DND-41 (cell line): ENCODE measurements around the gene FAM169A.
"Not testable (repeated sequence)": the region's sequence is repeated elsewhere in the genome, so short reads cannot be mapped to it uniquely, and the experiment has no call there.

Experiments used
- ATAC-seq: fragments of 200-7000 bp; cut with Tn5 transposase; 3 replicates; pipeline ENCODE4 v1.9.1; 2021; ENCODE audit warnings: low read depth; ENCODE audit not compliant: insufficient read depth
- DNase-seq: peaks from one replicate; pipeline ENCODE4 v3.0.0-alpha.2; 2020
- H2AFZ ChIP-seq: 2 replicates; pipeline ENCODE4 v1.6.0; 2012; ENCODE audit warnings: low read depth, low read length
- H3K27ac ChIP-seq: 2 replicates; pipeline ENCODE4 v1.5.1; 2012; ENCODE audit warnings: low read length, inconsistent platforms
- H3K27me3 ChIP-seq: fragments of 200-600 bp; sonication (generic); 2 replicates; pipeline ENCODE4 v1.6.0; 2012; ENCODE audit warnings: low read length, mild to moderate bottlenecking, inconsistent platforms; ENCODE audit not compliant: insufficient read depth, poor library complexity
- H3K36me3 ChIP-seq: 2 replicates; pipeline ENCODE4 v1.5.1; 2012; ENCODE audit warnings: low read length, inconsistent platforms; ENCODE audit not compliant: insufficient read depth
- H3K4me1 ChIP-seq: 2 replicates; pipeline ENCODE4 v1.5.1; 2012; ENCODE audit warnings: mild to moderate bottlenecking, low read length; ENCODE audit not compliant: insufficient read depth
- H3K4me2 ChIP-seq: 2 replicates; pipeline ENCODE4 v1.6.0; 2012; ENCODE audit warnings: mild to moderate bottlenecking, moderate library complexity, low read length, inconsistent platforms; ENCODE audit not compliant: insufficient read depth
- H3K4me3 ChIP-seq, 2 experiments: fragments of 200-600 bp in 1 of 2; shearing (Covaris generic) in 1 of 2; 2 replicates each; pipeline ENCODE4 v1.5.1; 2012 to 2016; ENCODE audit warnings: inconsistent platforms in 2 of 2, low read length in 2 of 2, mild to moderate bottlenecking in 2 of 2, low read depth in 1 of 2, moderate library complexity in 1 of 2
- H3K79me2 ChIP-seq: 2 replicates; pipeline ENCODE4 v1.6.0; 2012; ENCODE audit warnings: low read length, inconsistent platforms; ENCODE audit not compliant: insufficient read depth
- H3K9ac ChIP-seq: 2 replicates; pipeline ENCODE4 v1.6.0; 2012; ENCODE audit warnings: low read depth, mild to moderate bottlenecking, inconsistent platforms, low read length, moderate library complexity
- H3K9me3 ChIP-seq: 2 replicates; pipeline ENCODE4 v1.5.1; 2012; ENCODE audit warnings: low read length, moderate library complexity, mild to moderate bottlenecking, inconsistent platforms; ENCODE audit not compliant: insufficient read depth, severe bottlenecking
- H4K20me1 ChIP-seq: 2 replicates; pipeline ENCODE4 v1.6.0; 2012; ENCODE audit warnings: low read length; ENCODE audit not compliant: insufficient read depth
- CTCF ChIP-seq: IDR thresholded peaks from 2 replicates; pipeline ENCODE4 v1.5.1; 2012; ENCODE audit warnings: borderline replicate concordance, low read length, moderate library complexity, mild to moderate bottlenecking; ENCODE audit not compliant: poor library complexity, severe bottlenecking; ENCODE audit errors: extremely low read depth
- EZH2 ChIP-seq: IDR thresholded peaks from 3 replicates; pipeline ENCODE4 v1.6.1; 2012; ENCODE audit warnings: borderline replicate concordance, low read depth, mild to moderate bottlenecking, moderate library complexity, low read length, inconsistent platforms; ENCODE audit not compliant: severe bottlenecking

FAM169A gene

GRCh38 chr5:74798977-74799911 lies 66.9 kb downstream of the FAM169A start:
- no peak overlapping the region for H3K9ac ChIP-seq
- H3K79me2 ChIP-seq, result no peaks in the 10 kb centered on the region
- no peak for DNase-seq
- ATAC-seq, result no peak
- no peak overlapping the region for H3K27ac ChIP-seq
- no peak overlapping the region for H3K4me2 ChIP-seq
- no peak overlapping the region for H3K4me3 ChIP-seq
- H4K20me1 ChIP-seq, result no peaks in the 10 kb centered on the region
- H3K36me3 ChIP-seq, result peaks cover 34% of the 10 kb centered on the region; the same call in 1 of the 2 replicates
- H2AFZ ChIP-seq, result no peak overlapping the region
- TF ChIP-seq EZH2 (no peak), CTCF (no peak)
- no peaks in the 10 kb centered on the region for H3K27me3 ChIP-seq
- H3K4me1 ChIP-seq, result no peaks in the 10 kb centered on the region
- no peaks in the 10 kb centered on the region for H3K9me3 ChIP-seq

- not testable (repeated sequence) for H3K9ac ChIP-seq, H3K9me3 ChIP-seq, H3K27me3 ChIP-seq, H3K79me2 ChIP-seq, H4K20me1 ChIP-seq, H2AFZ ChIP-seq, ATAC-seq, H3K4me1 ChIP-seq, DNase-seq, H3K27ac ChIP-seq, H3K4me2 ChIP-seq, H3K4me3 ChIP-seq
- H3K36me3 ChIP-seq, result peaks cover 41% of the 10 kb centered on the region
Measured at GRCh38 chr5:74791669-74792068, 74.5 kb downstream of the FAM169A start.

- H4K20me1 ChIP-seq, result no peaks in the 10 kb centered on the region
- H3K36me3 ChIP-seq, result peaks cover 30% of the 10 kb centered on the region
- no peak overlapping the region for H3K4me2 ChIP-seq
Measured at GRCh38 chr5:74787424-74787823, 78.8 kb downstream of the FAM169A start.

More at GRCh38 chr5:74787424-74787823, 78.8 kb downstream of the FAM169A start:
- DNase-seq (no peak), ATAC-seq (no peak)
- H3K4me3 ChIP-seq, result no peak overlapping the region
- H3K9me3 ChIP-seq, result no peaks in the 10 kb centered on the region
- H3K79me2 ChIP-seq, result no peaks in the 10 kb centered on the region
- H3K4me1 ChIP-seq, result no peaks in the 10 kb centered on the region
- TF ChIP-seq EZH2 (no peak), CTCF (no peak)
- H2AFZ ChIP-seq, result no peak overlapping the region
- no peak overlapping the region for H3K27ac ChIP-seq
- H3K9ac ChIP-seq, result no peak overlapping the region
- H3K27me3 ChIP-seq, result no peaks in the 10 kb centered on the region
